GM18520 (cell line): ENCODE data around the gene NPHP3.
"Not testable (repeated sequence)": the region's sequence is repeated elsewhere in the genome, so short reads cannot be mapped to it uniquely, and the experiment has no call there.

Experiments
- ATAC-seq: cut with Tn5 transposase; IDR thresholded peaks from one replicate; pipeline ENCODE4 v1.9.1; 2021; ENCODE audit not compliant: unreplicated experiment

The NPHP3 gene

DNA sequence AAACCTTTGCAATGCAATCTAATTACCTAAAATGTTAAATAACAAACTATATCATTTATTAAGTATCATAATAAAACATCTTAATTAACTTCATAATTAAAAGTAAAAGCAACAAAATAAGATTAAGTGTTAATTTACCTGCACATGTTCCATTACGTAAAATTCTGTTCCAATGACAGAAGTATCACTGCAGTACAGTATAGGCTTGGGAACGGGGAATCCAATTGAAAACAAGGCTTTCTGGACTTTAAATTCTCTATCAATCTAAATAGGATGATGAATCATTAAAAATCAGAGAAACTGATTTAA lies 79.7 kb downstream of the NPHP3 start:
- no peak for ATAC-seq

DNA sequence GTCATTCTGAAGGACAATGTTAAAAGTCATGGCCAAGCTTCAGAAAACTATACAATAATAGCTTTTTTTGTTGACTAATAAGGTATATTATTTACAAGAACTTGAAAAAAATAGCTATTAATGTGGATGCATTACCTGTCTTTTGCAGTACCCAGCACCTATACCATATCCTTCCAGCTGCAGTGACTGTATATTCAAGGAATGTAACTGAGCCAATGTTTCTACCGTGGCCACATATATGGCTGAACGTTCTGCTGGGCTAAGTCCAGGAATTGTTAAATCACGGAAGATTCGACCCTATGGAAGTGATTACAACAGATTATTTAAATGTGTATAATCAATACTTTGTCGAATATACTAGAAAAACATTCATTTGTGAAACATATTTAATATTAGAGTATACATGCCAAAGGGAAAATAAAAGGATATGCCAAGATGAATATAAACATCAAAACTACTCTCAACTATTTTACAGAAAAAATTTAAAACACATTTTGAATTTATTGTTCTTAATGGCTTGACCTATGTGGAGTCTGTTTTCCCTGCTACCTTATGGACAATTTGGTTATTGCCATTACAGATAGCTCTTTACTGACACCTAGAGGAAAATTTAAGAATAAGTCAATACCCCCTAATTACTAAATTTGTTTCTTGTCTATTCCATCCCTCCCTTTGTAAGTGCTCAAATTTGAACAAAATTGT lies 80.2 kb downstream of the NPHP3 start:
- no peak for ATAC-seq

DNA sequence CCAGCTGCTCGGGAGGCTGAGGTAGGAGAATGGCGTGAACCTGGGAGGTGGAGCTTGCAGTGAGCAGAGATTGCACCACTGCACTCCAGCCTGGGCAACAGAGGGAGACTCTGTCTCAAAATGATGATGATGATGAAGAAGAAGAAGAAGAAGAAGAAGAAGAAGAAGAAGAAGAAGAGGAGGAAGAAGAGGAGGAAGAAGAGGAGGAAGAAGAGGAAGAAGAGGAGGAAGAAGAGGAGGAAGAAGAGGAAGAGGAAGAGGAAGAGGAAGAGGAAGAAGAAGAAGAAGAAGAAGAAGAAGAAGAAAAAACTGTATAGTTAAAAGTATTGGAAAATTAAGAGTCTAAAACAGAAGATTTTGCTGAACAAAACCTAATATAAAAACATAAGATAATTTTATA lies 80.8 kb downstream of the NPHP3 start:
- not testable (repeated sequence) for ATAC-seq

DNA sequence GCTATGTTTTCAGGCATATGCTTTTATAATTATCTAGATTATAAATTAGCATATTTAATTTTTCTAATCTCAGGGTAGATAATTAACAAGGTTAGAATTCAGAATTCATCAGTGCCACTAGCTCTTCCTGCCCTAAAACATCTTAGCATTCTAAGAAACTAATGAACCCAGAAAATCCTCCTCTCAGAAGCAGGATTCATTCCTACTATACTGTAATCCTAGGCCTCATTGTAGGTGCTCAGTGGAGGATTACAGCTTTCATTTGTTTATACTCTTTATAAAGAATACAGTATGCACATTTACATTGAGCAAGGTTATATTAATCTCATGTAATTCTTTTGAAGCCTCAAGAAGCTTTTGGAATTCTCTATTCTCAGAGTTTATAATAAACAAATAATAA lies 83.5 kb downstream of the NPHP3 start:
- ATAC-seq = no peak

DNA sequence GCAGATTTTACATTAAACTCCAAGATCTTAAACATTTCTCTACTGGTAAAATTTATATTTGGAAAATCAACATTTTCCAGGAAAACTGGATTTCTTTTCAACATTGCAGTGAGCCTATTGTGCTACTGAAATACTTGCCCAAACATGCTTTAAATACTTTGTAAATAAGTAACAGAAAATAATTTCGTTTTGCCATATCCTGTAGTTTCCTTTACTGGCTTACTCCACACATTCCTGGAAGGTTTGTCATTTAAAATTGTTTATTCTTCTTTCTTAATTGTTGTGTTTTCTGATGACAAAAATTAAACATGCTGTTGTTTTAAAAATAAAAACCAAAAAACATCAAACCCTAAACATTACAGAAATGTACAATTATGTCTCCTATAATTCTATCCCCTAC lies 84.6 kb downstream of the NPHP3 start:
- ATAC-seq = no peak

DNA sequence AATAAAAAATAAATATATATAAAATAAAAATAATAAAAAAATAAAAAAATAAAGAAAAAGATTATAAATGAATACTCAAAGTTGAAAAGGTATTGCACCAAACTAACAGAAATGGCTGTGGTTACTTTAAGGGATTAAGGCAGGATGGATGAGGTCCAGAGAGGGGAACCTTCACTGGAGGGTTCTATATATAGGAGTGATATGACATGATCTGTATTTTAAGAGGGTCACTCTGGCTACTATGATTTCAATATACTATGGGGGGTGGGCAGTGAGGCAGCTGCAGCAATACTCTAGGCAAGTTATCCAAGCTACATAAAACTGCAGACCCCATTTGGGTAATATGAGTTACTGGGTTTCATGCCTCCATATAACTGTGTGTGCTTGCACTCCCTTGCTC lies 87.2 kb downstream of the NPHP3 start:
- no peak for ATAC-seq
